ENCODE data around the gene MYBPH. TPM values are rescaled to one million over a fixed set of nuclear protein-coding genes. Genes with fewer than 3 reads are reported as not detected.

The MYBPH gene
- total and polyA plus RNA-seq, 2 donors (not counting 1 experiment from before 2014, with no cell fraction given): not detected

GRCh38 chr1:203207751-203208150, 32.1 kb upstream of the MYBPH start:
- no peak overlapping the region for H3K4me3 ChIP-seq (ENCODE audit: control extremely low read depth in 1 of 5, extremely low read depth in 1 of 5, insufficient read depth in 1 of 5, low read depth in 2 of 5, low read length in 4 of 5)
- DNase-seq (no peak), ATAC-seq (ENCODE audit: low read depth) (no peak)
- TF ChIP-seq CTCF (IDR thresholded peaks at IDR 0.05) (no peak), EZH2 (IDR thresholded peaks at IDR 0.05; ENCODE audit: borderline replicate concordance, insufficient read depth, low read depth, low read length, poor library complexity, severe bottlenecking) (no peak)
- H2AFZ ChIP-seq (ENCODE audit: insufficient read depth, low read depth, low read length, poor library complexity, severe bottlenecking): no peak overlapping the region
- H3K9ac ChIP-seq (ENCODE audit: low read length): no peak overlapping the region
- Mint-ChIP-seq H3K9me3 (ENCODE audit: insufficient read depth) (no peaks in the 10 kb centered on the region), H3K4me3 (no peak overlapping the region), H3K27me3 (peaks cover 21% of the 10 kb centered on the region), H3K4me1 (no peaks in the 10 kb centered on the region), H3K27ac (no peak overlapping the region)
- no CpG with 5 or more reads among the region's 2 CpGs for WGBS (ENCODE audit: insufficient coverage)
- H3K36me3 ChIP-seq (replicated peaks in 1 of 2; ENCODE audit: control extremely low read depth in 1 of 2, control insufficient read depth in 1 of 2, extremely low read depth in 1 of 2, insufficient read depth in 2 of 2, low read length in 1 of 2): no peaks in the 10 kb centered on the region
- no peaks in the 10 kb centered on the region for H3K4me1 ChIP-seq (ENCODE audit: control insufficient read depth in 2 of 2, insufficient read depth in 2 of 2, low read length in 2 of 2)
- H3K9me3 ChIP-seq (ENCODE audit: control extremely low read depth in 1 of 3, control insufficient read depth in 2 of 3, insufficient read depth in 1 of 3, low read length in 2 of 3): no peaks in the 10 kb centered on the region
- H3K27me3 ChIP-seq (replicated peaks in 1 of 4; ENCODE audit: control extremely low read depth in 1 of 4, control insufficient read depth in 3 of 4, insufficient read depth in 4 of 4, low read length in 3 of 4): peaks cover 0 to 4% (median 0%) of the 10 kb centered on the region in 4 experiments
- no peaks in the 10 kb centered on the region for H4K20me1 ChIP-seq (ENCODE audit: control insufficient read depth, insufficient read depth, low read length, poor library complexity, severe bottlenecking)
- no peak overlapping the region for H3K27ac ChIP-seq (ENCODE audit: low read length in 2 of 2)
- H3K79me2 ChIP-seq (ENCODE audit: control insufficient read depth, insufficient read depth, low read length): no peaks in the 10 kb centered on the region
- POLR2A ChIA-PET: no interaction called here
- intact Hi-C loops (cut with micrococcal nuclease): no loop called here
- CTCF ChIA-PET: interaction anchor here (1.5 kb wide), 1 partner anchor 167 kb away, joined by 3 read pairs; no protein-coding TSS in a partner anchor
- no peak overlapping the region for H3K4me2 ChIP-seq (replicated peaks; ENCODE audit: low read depth, low read length, poor library complexity, severe bottlenecking)

- CTCF ChIA-PET: interaction anchor here (0.5 to 1.4 kb wide), 4 partner anchors 10 to 691 kb away, joined by 3 to 4 read pairs (median 4); no protein-coding TSS in a partner anchor
These were observed 30.6 kb upstream of the MYBPH start for GRCh38 chr1:203206129-203206687.

More at GRCh38 chr1:203206129-203206687, 30.6 kb upstream of the MYBPH start:
- no peaks in the 10 kb centered on the region for H3K36me3 ChIP-seq (replicated peaks in 1 of 2; ENCODE audit: control extremely low read depth in 1 of 2, control insufficient read depth in 1 of 2, extremely low read depth in 1 of 2, insufficient read depth in 2 of 2, low read length in 1 of 2)
- H3K4me1 Mint-ChIP-seq: no peaks in the 10 kb centered on the region
- H4K20me1 ChIP-seq (ENCODE audit: control insufficient read depth, insufficient read depth, low read length, poor library complexity, severe bottlenecking): no peaks in the 10 kb centered on the region
- DNase-seq (no peak), ATAC-seq (ENCODE audit: low read depth) (no peak)
- H3K4me3 Mint-ChIP-seq: no peak overlapping the region
- no peak overlapping the region for H3K4me2 ChIP-seq (replicated peaks; ENCODE audit: low read depth, low read length, poor library complexity, severe bottlenecking)
- POLR2A ChIA-PET: no interaction called here
- no peaks in the 10 kb centered on the region for H3K9me3 ChIP-seq (ENCODE audit: control extremely low read depth in 1 of 3, control insufficient read depth in 2 of 3, insufficient read depth in 1 of 3, low read length in 2 of 3)
- 80% methylated on average over 2 of the region's 5 CpGs for WGBS (ENCODE audit: insufficient coverage)
- H3K27me3 Mint-ChIP-seq: peaks cover 28% of the 10 kb centered on the region
- H3K9me3 Mint-ChIP-seq (ENCODE audit: insufficient read depth): no peaks in the 10 kb centered on the region
- no peak overlapping the region for H3K27ac ChIP-seq (ENCODE audit: low read length in 2 of 2)
- no peak overlapping the region for H3K9ac ChIP-seq (ENCODE audit: low read length)
- no peak overlapping the region for H3K27ac Mint-ChIP-seq
- no peak for TF ChIP-seq EZH2 (IDR thresholded peaks at IDR 0.05; ENCODE audit: borderline replicate concordance, insufficient read depth, low read depth, low read length, poor library complexity, severe bottlenecking)
- TF ChIP-seq CTCF (IDR thresholded peaks at IDR 0.05): no peak
- no peaks in the 10 kb centered on the region for H3K4me1 ChIP-seq (ENCODE audit: control insufficient read depth in 2 of 2, insufficient read depth in 2 of 2, low read length in 2 of 2)
- no peaks in the 10 kb centered on the region for H3K79me2 ChIP-seq (ENCODE audit: control insufficient read depth, insufficient read depth, low read length)
- H2AFZ ChIP-seq (ENCODE audit: insufficient read depth, low read depth, low read length, poor library complexity, severe bottlenecking): no peak overlapping the region
- no peak overlapping the region for H3K4me3 ChIP-seq (ENCODE audit: control extremely low read depth in 1 of 5, extremely low read depth in 1 of 5, insufficient read depth in 1 of 5, low read depth in 2 of 5, low read length in 4 of 5)
- H3K27me3 ChIP-seq (replicated peaks in 1 of 4; ENCODE audit: control extremely low read depth in 1 of 4, control insufficient read depth in 3 of 4, insufficient read depth in 4 of 4, low read length in 3 of 4): peaks cover 0 to 7% (median 0%) of the 10 kb centered on the region in 4 experiments
- intact Hi-C loops (cut with micrococcal nuclease): no loop called here

Measured in B cell (primary cell).